Occipital lobe (tissue), 2 donors: ENCODE data around the gene NLRC3. TPM values are rescaled to one million over a fixed set of nuclear protein-coding genes. Genes with fewer than 3 reads are reported as not detected.

Experiments
- DNase-seq: peaks from one replicate; lab custom pipeline; 2025; lab: John Stamatoyannopoulos, UW
- total RNA-seq: library from RNA; depleted of rRNA; stranded (reverse); fragments of >200 nt; gene quantifications from one replicate; pipeline ENCODE4 v1.2.3, GENCODE V29; 2014

The NLRC3 gene
- total RNA-seq, 1 donor from 2014 or later, result 0.62 TPM

- no peak for DNase-seq
Measured at GRCh38 chr16:3580251-3580651, 3.0 kb upstream of the NLRC3 start.

- no peak for DNase-seq
Measured at GRCh38 chr16:3579776-3580175, 2.6 kb upstream of the NLRC3 start.

- DNase-seq, result no peak
Measured at GRCh38 chr16:3578610-3579551, 1.7 kb upstream of the NLRC3 start.

- DNase-seq, result no peak
Measured at GRCh38 chr16:3578121-3578520, 918 bp upstream of the NLRC3 start.

- DNase-seq, result no peak
Measured at GRCh38 chr16:3576211-3576610, 992 bp downstream of the NLRC3 start.

GRCh38 chr16:3575491-3575890 lies 1.7 kb downstream of the NLRC3 start:
- DNase-seq, result no peak

GRCh38 chr16:3574195-3574594 lies 3.0 kb downstream of the NLRC3 start:
- DNase-seq, result no peak

GRCh38 chr16:3573146-3573815 lies 3.9 kb downstream of the NLRC3 start:
- no peak for DNase-seq

GRCh38 chr16:3570420-3571062 lies 6.7 kb downstream of the NLRC3 start:
- DNase-seq, result no peak

GRCh38 chr16:3569851-3570250 lies 7.4 kb downstream of the NLRC3 start:
- no peak for DNase-seq

GRCh38 chr16:3566990-3567389 lies 10.2 kb downstream of the NLRC3 start:
- no peak for DNase-seq

- DNase-seq, result no peak
Measured at GRCh38 chr16:3564889-3565141, 12.4 kb downstream of the NLRC3 start.

- no peak for DNase-seq
Measured at GRCh38 chr16:3564130-3564888, 12.9 kb downstream of the NLRC3 start.

GRCh38 chr16:3562914-3563480 lies 14.2 kb downstream of the NLRC3 start:
- no peak for DNase-seq

GRCh38 chr16:3561626-3562025 lies 15.6 kb downstream of the NLRC3 start:
- no peak for DNase-seq

- DNase-seq, result no peak
Measured at GRCh38 chr16:3554351-3554928, 22.8 kb downstream of the NLRC3 start.

- no peak for DNase-seq
Measured at GRCh38 chr16:3553138-3553923, 23.9 kb downstream of the NLRC3 start.

GRCh38 chr16:3550851-3551847 lies 26.1 kb downstream of the NLRC3 start:
- no peak for DNase-seq

GRCh38 chr16:3549906-3550305 lies 27.3 kb downstream of the NLRC3 start:
- DNase-seq, result no peak
